CD14-positive monocyte (primary cell): ENCODE results near the gene INPP5B. TPM values are rescaled to one million over a fixed set of nuclear protein-coding genes. Genes with fewer than 3 reads are reported as not detected.

Experiments used
- DNase-seq, 3 donors: peaks; one replicate each; pipeline ENCODE4 v3.0.0-alpha.2; 2011 to 2022
- H2AFZ ChIP-seq: 2 replicates; pipeline ENCODE4 v1.6.0; 2012; ENCODE audit warnings: mild to moderate bottlenecking, low read depth, low read length, inconsistent platforms; ENCODE audit not compliant: insufficient read depth, poor library complexity, severe bottlenecking
- H3K27ac ChIP-seq, 2 donors: 1 replicate in 1 of 2; 2 replicates in 1 of 2; pipeline ENCODE4 v1.5.1; 2012 to 2013; ENCODE audit warnings: low read length in 2 of 2, control low read depth in 1 of 2, inconsistent platforms in 1 of 2, low read depth in 1 of 2, mild to moderate bottlenecking in 1 of 2
- H3K27me3 ChIP-seq, 2 donors: one replicate each; pipeline versions ENCODE4 v1.6.0 to v1.6.1; 2011 to 2013; ENCODE audit warnings: low read length in 2 of 2; ENCODE audit not compliant: control insufficient read depth in 2 of 2, insufficient read depth in 2 of 2
- H3K36me3 ChIP-seq, 2 donors: replicated peaks in 1 of 2; 1 replicate in 1 of 2; 2 replicates in 1 of 2; pipeline versions ENCODE4 v1.5.1 to v1.6.1; 2012 to 2013; ENCODE audit warnings: low read length in 2 of 2, control low read depth in 1 of 2, inconsistent platforms in 1 of 2, mild to moderate bottlenecking in 1 of 2; ENCODE audit not compliant: insufficient read depth in 2 of 2, control insufficient read depth in 1 of 2
- H3K4me1 ChIP-seq, 2 donors: 1 replicate in 1 of 2; 2 replicates in 1 of 2; pipeline versions ENCODE4 v1.5.1 to v1.6.1; 2012 to 2013; ENCODE audit warnings: low read length in 2 of 2, control low read depth in 1 of 2, inconsistent platforms in 1 of 2, mild to moderate bottlenecking in 1 of 2, moderate library complexity in 1 of 2; ENCODE audit not compliant: insufficient read depth in 2 of 2, control insufficient read depth in 1 of 2
- H3K4me2 ChIP-seq: replicated peaks from 2 replicates; pipeline ENCODE3; 2012; ENCODE audit warnings: low read length, moderate library complexity, mild to moderate bottlenecking; ENCODE audit not compliant: poor library complexity, severe bottlenecking; ENCODE audit errors: extremely low read depth
- H3K4me3 ChIP-seq, 3 experiments: fragments of 200-600 bp in 1 of 3; sonication (generic) in 1 of 3; replicated peaks in 1 of 3; 1 replicate in 2 of 3; 2 replicates in 1 of 3; pipeline ENCODE4 v1.5.1; 2011 to 2013; ENCODE audit warnings: low read length in 3 of 3, mild to moderate bottlenecking in 3 of 3, control low read depth in 2 of 3, low read depth in 2 of 3, inconsistent platforms in 1 of 3, moderate library complexity in 1 of 3
- H3K79me2 ChIP-seq: 2 replicates; pipeline ENCODE4 v1.6.0; 2012; ENCODE audit warnings: mild to moderate bottlenecking, control low read depth, inconsistent platforms, low read length, moderate library complexity; ENCODE audit not compliant: insufficient read depth
- H3K9ac ChIP-seq: 2 replicates; pipeline ENCODE4 v1.6.0; 2017; ENCODE audit warnings: low read length, mild to moderate bottlenecking; ENCODE audit not compliant: insufficient read depth, poor library complexity, severe bottlenecking
- H3K9me3 ChIP-seq, 2 donors: replicated peaks in 1 of 2; 1 replicate in 1 of 2; 2 replicates in 1 of 2; pipeline versions ENCODE4 v1.5.1 to v1.6.1; 2012 to 2013; ENCODE audit warnings: low read length in 2 of 2, control low read depth in 1 of 2; ENCODE audit not compliant: control insufficient read depth in 1 of 2, insufficient read depth in 1 of 2
- H4K20me1 ChIP-seq: 2 replicates; pipeline ENCODE4 v1.6.0; 2012; ENCODE audit warnings: mild to moderate bottlenecking, low read length, control low read depth, moderate library complexity; ENCODE audit not compliant: insufficient read depth
- H3K27ac Mint-ChIP-seq, 7 donors: one replicate each; pipeline ENCODE4 v1.8.0; 2020; ENCODE audit warnings: mild to moderate bottlenecking in 7 of 7, mixed read lengths in 7 of 7, moderate library complexity in 6 of 7, inconsistent platforms in 2 of 7
- H3K27me3 Mint-ChIP-seq, 3 donors: one replicate each; pipeline ENCODE4 v1.8.0; 2021 to 2022; ENCODE audit warnings: low read depth in 3 of 3, mild to moderate bottlenecking in 3 of 3, mixed read lengths in 3 of 3, moderate library complexity in 3 of 3, inconsistent platforms in 1 of 3
- H3K36me3 Mint-ChIP-seq, 2 donors: one replicate each; pipeline ENCODE4 v1.8.0; 2020; ENCODE audit warnings: mixed read lengths in 2 of 2, inconsistent platforms in 1 of 2, mild to moderate bottlenecking in 1 of 2
- H3K4me1 Mint-ChIP-seq: one replicate; pipeline ENCODE4 v1.8.0; 2020; ENCODE audit warnings: mild to moderate bottlenecking, mixed read lengths
- H3K4me3 Mint-ChIP-seq, 2 donors: one replicate each; pipeline ENCODE4 v1.8.0; 2020; ENCODE audit warnings: mild to moderate bottlenecking in 2 of 2, mixed read lengths in 2 of 2, moderate library complexity in 1 of 2
- H3K9me3 Mint-ChIP-seq, 7 donors: one replicate each; pipeline ENCODE4 v1.8.0; 2020 to 2022; ENCODE audit warnings: mixed read lengths in 7 of 7, mild to moderate bottlenecking in 6 of 7, moderate library complexity in 6 of 7, inconsistent platforms in 2 of 7
- WGBS: methylation state at CpG from one replicate; pipeline ENCODE4 v1.1.5; 2013; ENCODE audit warnings: missing lambda C conversion rate; ENCODE audit not compliant: insufficient coverage; 5-methylcytosine and 5-hydroxymethylcytosine counted together
- intact Hi-C, 2 donors: fragments of 100-400 bp; cut with micrococcal nuclease; formaldehyde crosslinking; loops; one replicate each; pipeline versions ENCODE4 v1.15.0 to v1.15.1; 2023
- polyA plus RNA-seq, 3 donors: library from polyadenylated mRNA; depleted of rRNA in 1 of 3; unstranded in 2 of 3; stranded (reverse) in 1 of 3; fragments of 300-500 nt in 2 of 3; fragments of >200 nt in 1 of 3; fragmentation: Illumina TruSeq in 2 of 3; gene quantifications; 1 replicate in 2 of 3; 2 replicates in 1 of 3; pipeline ENCODE4 v1.2.3, GENCODE V29; 2012 to 2021
- TF ChIP-seq, protein P1 (sequence below): fragments of 200-600 bp; IDR thresholded peaks from one replicate; pipeline ENCODE4 v1.8.0; 2022; ENCODE audit warnings: antibody characterized with exemption, mild to moderate bottlenecking

The INPP5B gene
- polyA plus RNA-seq, 3 donors: 3.0 to 13.1 (median 5.8) TPM

DNA sequence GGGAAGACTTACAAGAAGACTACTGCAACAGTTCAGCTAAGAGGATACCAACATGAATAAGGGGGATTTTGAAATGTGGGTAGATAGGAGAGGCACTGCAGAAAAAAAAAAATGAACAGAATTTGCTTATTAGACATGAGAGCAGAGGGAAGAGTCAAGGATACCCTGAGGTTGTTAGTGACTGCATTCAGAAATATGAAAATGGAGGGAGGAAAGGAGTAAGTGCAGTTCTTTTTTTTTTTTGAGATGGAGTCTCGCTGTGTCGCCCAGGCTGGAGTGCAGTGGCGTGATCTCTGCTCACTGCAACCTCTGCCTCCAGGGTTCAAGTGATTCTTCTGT lies 23.3 kb downstream of the INPP5B start:
- Mint-ChIP-seq H3K27me3 (no peaks in the 10 kb centered on the region), H3K36me3 (peaks cover 12 to 21% of the 10 kb centered on the region in 2 donors), H3K27ac (peak overlapping the region in 6 of 7 donors; percentile 3 to 69 (median 55)), H3K4me1 (peaks cover 42% of the 10 kb centered on the region), H3K4me3 (no peak overlapping the region), H3K9me3 (no peaks in the 10 kb centered on the region)
- TF ChIP-seq, protein P1, sequence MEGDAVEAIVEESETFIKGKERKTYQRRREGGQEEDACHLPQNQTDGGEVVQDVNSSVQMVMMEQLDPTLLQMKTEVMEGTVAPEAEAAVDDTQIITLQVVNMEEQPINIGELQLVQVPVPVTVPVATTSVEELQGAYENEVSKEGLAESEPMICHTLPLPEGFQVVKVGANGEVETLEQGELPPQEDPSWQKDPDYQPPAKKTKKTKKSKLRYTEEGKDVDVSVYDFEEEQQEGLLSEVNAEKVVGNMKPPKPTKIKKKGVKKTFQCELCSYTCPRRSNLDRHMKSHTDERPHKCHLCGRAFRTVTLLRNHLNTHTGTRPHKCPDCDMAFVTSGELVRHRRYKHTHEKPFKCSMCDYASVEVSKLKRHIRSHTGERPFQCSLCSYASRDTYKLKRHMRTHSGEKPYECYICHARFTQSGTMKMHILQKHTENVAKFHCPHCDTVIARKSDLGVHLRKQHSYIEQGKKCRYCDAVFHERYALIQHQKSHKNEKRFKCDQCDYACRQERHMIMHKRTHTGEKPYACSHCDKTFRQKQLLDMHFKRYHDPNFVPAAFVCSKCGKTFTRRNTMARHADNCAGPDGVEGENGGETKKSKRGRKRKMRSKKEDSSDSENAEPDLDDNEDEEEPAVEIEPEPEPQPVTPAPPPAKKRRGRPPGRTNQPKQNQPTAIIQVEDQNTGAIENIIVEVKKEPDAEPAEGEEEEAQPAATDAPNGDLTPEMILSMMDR: no peak
- H3K9me3 ChIP-seq: no peaks in the 10 kb centered on the region
- H3K4me1 ChIP-seq: peaks cover 26 to 31% of the 10 kb centered on the region in 2 donors
- peaks cover 0 to 9% of the 10 kb centered on the region in 2 donors for H3K36me3 ChIP-seq
- H3K27me3 ChIP-seq: no peaks in the 10 kb centered on the region
- H3K9ac ChIP-seq: no peak overlapping the region
- H3K79me2 ChIP-seq: peaks cover 80% of the 10 kb centered on the region
- H3K4me3 ChIP-seq: no peak overlapping the region
- H2AFZ ChIP-seq: no peak overlapping the region
- peak overlapping the region in 1 of 2 donors; percentile 70 for H3K27ac ChIP-seq
- no peak for DNase-seq
- no CpG with 5 or more reads among the region's 3 CpGs for WGBS
- H3K4me2 ChIP-seq: no peak overlapping the region
- intact Hi-C loops: no loop called here
- peaks cover 14% of the 10 kb centered on the region for H4K20me1 ChIP-seq

DNA sequence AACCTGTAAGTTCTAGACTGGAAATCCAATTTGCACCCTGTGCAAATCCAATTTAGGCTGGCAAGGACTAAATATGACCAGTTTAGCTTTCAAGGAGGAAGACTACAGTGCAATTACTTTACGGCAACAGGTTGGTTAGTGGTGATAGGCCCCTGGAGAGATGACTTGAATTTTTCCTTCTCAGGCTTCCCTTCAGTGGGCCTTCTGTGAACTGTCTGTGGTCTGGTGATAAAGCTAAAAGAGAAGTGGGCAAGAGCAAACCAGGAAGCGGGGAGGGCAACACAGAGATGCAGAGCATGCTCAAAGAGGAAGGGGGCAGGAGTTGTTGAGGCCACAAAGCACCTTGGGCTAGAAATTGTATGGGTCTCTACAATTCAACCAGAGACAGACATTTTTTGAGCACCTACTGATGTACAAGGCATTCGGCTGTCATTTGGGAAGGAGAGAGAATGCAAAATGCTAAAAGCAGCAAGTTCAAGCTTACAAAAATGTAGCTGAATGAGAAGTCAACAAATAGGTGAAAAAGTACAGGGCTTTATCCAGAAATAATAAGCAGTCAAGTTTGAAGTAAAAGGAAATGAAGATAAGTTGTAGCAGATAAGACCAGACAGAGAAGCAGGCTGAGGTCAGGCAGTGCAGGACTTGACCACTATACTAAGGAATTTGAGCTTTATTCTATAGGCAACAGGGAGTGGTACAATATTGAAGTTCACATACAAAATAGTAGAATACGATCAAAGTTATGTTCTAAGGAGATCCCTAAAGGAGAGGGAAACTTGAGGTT lies 23.9 kb downstream of the INPP5B start:
- Mint-ChIP-seq H3K4me3 (peak overlapping the region in 1 of 2 donors; percentile 36), H3K27me3 (no peaks in the 10 kb centered on the region), H3K27ac (peak overlapping the region; percentile 1 to 85 (median 68)), H3K4me1 (peaks cover 46% of the 10 kb centered on the region), H3K36me3 (peaks cover 12 to 21% of the 10 kb centered on the region in 2 donors), H3K9me3 (no peaks in the 10 kb centered on the region)
- TF ChIP-seq, protein P1: no peak
- Histone ChIP-seq H4K20me1 (peaks cover 19% of the 10 kb centered on the region), H3K9me3 (no peaks in the 10 kb centered on the region), H3K4me1 (peaks cover 30 to 34% of the 10 kb centered on the region in 2 donors), H3K79me2 (peaks cover 80% of the 10 kb centered on the region), H3K4me2 (no peak overlapping the region), H3K4me3 (no peak overlapping the region), H3K9ac (no peak overlapping the region), H2AFZ (no peak overlapping the region), H3K36me3 (peaks cover 0 to 9% of the 10 kb centered on the region in 2 donors), H3K27ac (peak overlapping the region; percentile 26 to 70), H3K27me3 (no peaks in the 10 kb centered on the region)
- peak; percentile 52 to 65 (median 54) for DNase-seq
- 0% methylated on average over 3 of the region's 4 CpGs for WGBS
- intact Hi-C loops: no loop called here
